Naive thymus-derived CD4-positive, alpha-beta T cell (primary cell): ENCODE results near the gene UMODL1. TPM values are rescaled to one million over a fixed set of nuclear protein-coding genes. Genes with fewer than 3 reads are reported as not detected.

ENCODE experiments used
- ATAC-seq: fragments of 150-1000 bp; cut with Tn5 transposase; 2 replicates; pipeline ENCODE4 v1.10.0; 2021; ENCODE audit warnings: mild to moderate bottlenecking, moderate library complexity
- CTCF ChIA-PET: fragments of 350-600 bp; sonication (Branson Sonifier 250); formaldehyde crosslinking; loops from one replicate; lab custom pipeline; 2021; ENCODE audit warnings: antibody characterized with exemption; lab: Charles Lee
- POLR2A ChIA-PET: fragments of 350-600 bp; sonication (Branson Sonifier 250); formaldehyde crosslinking; loops from one replicate; lab custom pipeline; 2021; ENCODE audit warnings: antibody characterized with exemption, inconsistent platforms; lab: Charles Lee
- DNase-seq, 9 donors: peaks; one replicate each; pipeline versions ENCODE4 v3.0.0 to v3.0.0-alpha.2; 2020 to 2022; ENCODE audit warnings: mixed read lengths in 1 of 9
- H3K27ac ChIP-seq: one replicate; pipeline ENCODE4 v1.7.0; 2013; ENCODE audit warnings: mild to moderate bottlenecking, low read depth, low read length, moderate library complexity
- H3K27me3 ChIP-seq, 2 donors: one replicate each; pipeline ENCODE4 v1.7.0; 2013; ENCODE audit warnings: low read length in 2 of 2, mild to moderate bottlenecking in 2 of 2, moderate library complexity in 2 of 2; ENCODE audit not compliant: control insufficient read depth in 2 of 2, insufficient read depth in 2 of 2
- H3K36me3 ChIP-seq, 3 experiments: 1 replicate in 2 of 3; 2 replicates in 1 of 3; pipeline ENCODE4 v1.7.0; 2013; ENCODE audit warnings: low read length in 3 of 3, mild to moderate bottlenecking in 3 of 3, moderate library complexity in 1 of 3; ENCODE audit not compliant: insufficient read depth in 3 of 3, control insufficient read depth in 2 of 3
- H3K4me1 ChIP-seq, 2 donors: one replicate each; pipeline ENCODE4 v1.7.0; 2013; ENCODE audit warnings: low read length in 2 of 2, mild to moderate bottlenecking in 2 of 2, moderate library complexity in 1 of 2; ENCODE audit not compliant: control insufficient read depth in 2 of 2, insufficient read depth in 2 of 2
- H3K4me3 ChIP-seq: 2 replicates; pipeline ENCODE4 v1.7.0; 2013; ENCODE audit warnings: mild to moderate bottlenecking, low read length
- H3K9me3 ChIP-seq, 3 experiments: 1 replicate in 2 of 3; 2 replicates in 1 of 3; pipeline ENCODE4 v1.7.0; 2013; ENCODE audit warnings: low read length in 3 of 3; ENCODE audit not compliant: control insufficient read depth in 2 of 3
- H3K27ac Mint-ChIP-seq, 9 donors: one replicate each; pipeline ENCODE4 v1.8.0; 2020 to 2022; ENCODE audit warnings: mixed read lengths in 9 of 9, mild to moderate bottlenecking in 8 of 9, moderate library complexity in 5 of 9, inconsistent platforms in 2 of 9
- H3K27me3 Mint-ChIP-seq, 5 donors: one replicate each; pipeline ENCODE4 v1.8.0; 2021 to 2022; ENCODE audit warnings: mixed read lengths in 5 of 5, mild to moderate bottlenecking in 1 of 5
- H3K36me3 Mint-ChIP-seq, 5 donors: one replicate each; pipeline ENCODE4 v1.8.0; 2020 to 2022; ENCODE audit warnings: mixed read lengths in 5 of 5, mild to moderate bottlenecking in 3 of 5, inconsistent platforms in 1 of 5
- H3K4me1 Mint-ChIP-seq, 7 donors: one replicate each; pipeline ENCODE4 v1.8.0; 2020 to 2022; ENCODE audit warnings: mixed read lengths in 7 of 7, mild to moderate bottlenecking in 3 of 7, inconsistent platforms in 1 of 7
- H3K4me3 Mint-ChIP-seq, 10 donors: one replicate each; pipeline ENCODE4 v1.8.0; 2020 to 2022; ENCODE audit warnings: mild to moderate bottlenecking in 10 of 10, mixed read lengths in 10 of 10, moderate library complexity in 6 of 10, inconsistent platforms in 2 of 10
- H3K9me3 Mint-ChIP-seq, 11 donors: one replicate each; pipeline ENCODE4 v1.8.0; 2020 to 2022; ENCODE audit warnings: mixed read lengths in 11 of 11, mild to moderate bottlenecking in 4 of 11, inconsistent platforms in 1 of 11, moderate library complexity in 1 of 11
- intact Hi-C, 2 donors: fragments of 100-400 bp; cut with micrococcal nuclease; formaldehyde crosslinking; loops; one replicate each; pipeline ENCODE4 v1.15.1; 2023
- polyA plus RNA-seq, 2 donors: library from polyadenylated mRNA; unstranded; fragments of 300-500 nt; fragmentation: Illumina TruSeq; gene quantifications; one replicate each; pipeline ENCODE4 v1.2.3, GENCODE V29; 2021
- total RNA-seq, 6 experiments: library from RNA in 5 of 6; stranded (reverse) in 5 of 6; gene quantifications; 1 replicate in 5 of 6; 2 replicates in 1 of 6; pipeline ENCODE4 v1.2.3 and lab custom pipeline; 2021 to 2026

Gene UMODL1
- total and polyA plus RNA-seq, 7 experiments from 2014 or later = 0.11 to 1.7 (median 0.66) TPM; not detected in 1

DNA sequence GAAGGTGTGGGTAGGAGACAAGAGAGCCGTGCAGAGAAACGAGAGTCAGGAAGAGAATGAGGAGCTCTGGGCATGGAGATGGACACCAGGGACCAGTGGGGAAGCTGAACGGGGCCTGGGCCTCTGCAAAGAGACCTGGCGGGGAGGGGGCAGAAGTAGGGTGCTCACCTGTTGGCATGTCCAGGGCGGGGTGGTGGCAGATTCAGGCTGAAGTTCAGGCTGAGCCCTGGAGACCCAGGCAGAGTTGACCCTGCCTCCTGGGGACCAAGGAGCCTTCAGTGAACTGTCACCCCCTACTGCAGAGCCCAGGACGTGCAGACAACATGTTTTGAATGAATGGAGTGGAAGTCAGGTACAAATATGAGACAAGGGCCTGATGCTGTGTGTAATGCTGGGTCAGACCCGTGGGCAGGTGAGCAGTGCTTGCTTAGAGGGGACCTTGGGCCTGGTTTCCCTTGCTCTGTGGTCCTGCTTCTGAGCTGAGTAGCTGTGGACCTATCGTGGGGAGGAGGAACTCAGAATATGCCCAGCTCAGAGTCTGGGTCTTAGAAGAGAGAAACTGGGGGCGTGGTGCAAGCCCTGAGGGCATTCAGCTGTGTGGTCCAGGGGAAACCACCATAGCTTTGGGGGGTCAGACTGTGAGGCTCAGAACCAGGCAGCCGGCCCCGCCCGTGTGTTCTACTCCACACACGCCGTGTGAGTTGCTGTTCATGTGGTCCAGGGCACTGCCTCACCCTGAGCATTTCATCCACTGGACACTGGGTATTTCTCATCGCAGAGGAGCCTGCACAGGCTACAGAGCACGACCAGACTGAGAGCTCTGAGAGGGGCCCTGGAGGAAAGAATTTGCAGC, 21.3 kb upstream of the UMODL1 start:
- peaks cover 3 to 19% (median 16%) of the 10 kb centered on the region in 7 donors for H3K4me1 Mint-ChIP-seq
- POLR2A ChIA-PET = interaction anchor here (1.0 kb wide), 1 partner anchor 13 kb away, joined by 5 read pairs; no protein-coding TSS in a partner anchor
- Histone ChIP-seq H3K27me3 (no peaks in the 10 kb centered on the region), H3K27ac (no peak overlapping the region), H3K36me3 (no peaks in the 10 kb centered on the region), H3K4me3 (no peak overlapping the region), H3K4me1 (peaks cover 0 to 4% of the 10 kb centered on the region in 2 donors), H3K9me3 (no peaks in the 10 kb centered on the region)
- DNase-seq (no peak), ATAC-seq (no peak)
- CTCF ChIA-PET = interaction anchor here (0.5 to 0.9 kb wide), 2 partner anchors 58 to 114 kb away, joined by 3 to 4 read pairs; no protein-coding TSS in a partner anchor
- H3K9me3 Mint-ChIP-seq = no peaks in the 10 kb centered on the region
- peak overlapping the region in 3 of 9 donors; percentile 11 to 81 (median 55) for H3K27ac Mint-ChIP-seq
- H3K4me3 Mint-ChIP-seq = no peak overlapping the region
- no peaks in the 10 kb centered on the region for H3K36me3 Mint-ChIP-seq
- intact Hi-C loops = no loop called here
- peaks cover 0 to 14% (median 0%) of the 10 kb centered on the region in 5 donors for H3K27me3 Mint-ChIP-seq

DNA sequence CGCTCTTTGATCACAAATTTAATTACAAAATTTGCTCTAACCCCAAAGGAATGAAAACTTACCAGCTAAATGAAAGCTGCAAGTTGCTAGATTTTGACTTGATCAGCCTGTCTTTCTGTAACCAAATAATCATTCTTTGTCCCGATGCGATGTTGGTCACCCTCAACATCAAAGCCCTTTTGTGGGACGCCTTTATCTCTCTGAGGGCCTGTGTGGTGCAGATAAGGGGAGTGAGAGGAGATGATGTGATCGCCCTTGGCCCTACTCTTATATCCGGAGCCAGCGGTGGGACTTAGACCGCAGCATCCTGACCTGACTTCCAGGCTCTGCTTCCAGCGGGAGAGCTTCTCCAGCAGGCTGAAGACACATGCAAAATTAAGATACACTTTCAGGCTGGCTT, 19.3 kb upstream of the UMODL1 start:
- intact Hi-C loops = no loop called here
- CTCF ChIA-PET = no interaction called here
- peaks cover 3 to 26% (median 20%) of the 10 kb centered on the region in 7 donors for H3K4me1 Mint-ChIP-seq
- peaks cover 0 to 4% of the 10 kb centered on the region in 2 donors for H3K4me1 ChIP-seq
- H3K4me3 ChIP-seq = no peak overlapping the region
- H3K9me3 ChIP-seq = no peaks in the 10 kb centered on the region
- peak overlapping the region in 4 of 9 donors; percentile 1 to 78 (median 53) for H3K27ac Mint-ChIP-seq
- no peaks in the 10 kb centered on the region for H3K36me3 Mint-ChIP-seq
- H3K4me3 Mint-ChIP-seq = no peak overlapping the region
- no peak for ATAC-seq
- H3K9me3 Mint-ChIP-seq = peaks cover 0 to under 1% (median 0%) of the 10 kb centered on the region in 11 donors
- H3K27me3 ChIP-seq = no peaks in the 10 kb centered on the region
- H3K36me3 ChIP-seq = no peaks in the 10 kb centered on the region
- POLR2A ChIA-PET = interaction anchor here (1.6 kb wide), 1 partner anchor 11 kb away, joined by 5 read pairs; no protein-coding TSS in a partner anchor
- no peak overlapping the region for H3K27ac ChIP-seq
- peaks cover 0 to 15% (median 0%) of the 10 kb centered on the region in 5 donors for H3K27me3 Mint-ChIP-seq
- DNase-seq = no peak

DNA sequence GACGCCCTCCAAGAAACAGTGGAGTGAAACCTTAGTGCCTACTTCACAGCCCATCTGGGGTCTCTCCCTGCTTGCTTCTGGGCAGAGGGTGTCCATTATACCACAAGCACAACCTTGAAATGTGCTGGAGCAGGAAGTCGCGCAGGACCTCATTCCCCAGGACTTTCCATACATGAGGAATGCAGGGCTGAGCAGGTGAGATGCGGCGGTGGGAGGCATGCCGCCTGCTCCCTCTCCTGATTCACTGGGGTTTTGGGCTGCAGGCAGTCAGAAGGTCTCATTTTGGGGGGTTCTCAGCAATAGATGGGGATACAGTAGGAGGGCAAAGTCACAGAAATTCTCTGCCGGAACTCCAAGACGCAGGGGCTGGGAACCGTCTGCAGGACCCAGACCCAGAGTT, 15.7 kb upstream of the UMODL1 start:
- H3K36me3 Mint-ChIP-seq = no peaks in the 10 kb centered on the region
- peaks cover 5 to 54% (median 37%) of the 10 kb centered on the region in 7 donors for H3K4me1 Mint-ChIP-seq
- H3K27me3 ChIP-seq = no peaks in the 10 kb centered on the region
- H3K4me3 ChIP-seq = no peak overlapping the region
- no peaks in the 10 kb centered on the region for H3K36me3 ChIP-seq
- DNase-seq (no peak), ATAC-seq (no peak)
- H3K27me3 Mint-ChIP-seq = peaks cover 0 to 26% (median 0%) of the 10 kb centered on the region in 5 donors
- POLR2A ChIA-PET = no interaction called here
- peak overlapping the region in 5 of 9 donors; percentile 12 to 58 (median 37) for H3K27ac Mint-ChIP-seq
- peaks cover 0 to 3% (median 0%) of the 10 kb centered on the region in 11 donors for H3K9me3 Mint-ChIP-seq
- intact Hi-C loops = no loop called here
- no peaks in the 10 kb centered on the region for H3K9me3 ChIP-seq
- no peak overlapping the region for H3K4me3 Mint-ChIP-seq
- H3K4me1 ChIP-seq = peaks cover 0 to 4% of the 10 kb centered on the region in 2 donors
- CTCF ChIA-PET = no interaction called here
- no peak overlapping the region for H3K27ac ChIP-seq

DNA sequence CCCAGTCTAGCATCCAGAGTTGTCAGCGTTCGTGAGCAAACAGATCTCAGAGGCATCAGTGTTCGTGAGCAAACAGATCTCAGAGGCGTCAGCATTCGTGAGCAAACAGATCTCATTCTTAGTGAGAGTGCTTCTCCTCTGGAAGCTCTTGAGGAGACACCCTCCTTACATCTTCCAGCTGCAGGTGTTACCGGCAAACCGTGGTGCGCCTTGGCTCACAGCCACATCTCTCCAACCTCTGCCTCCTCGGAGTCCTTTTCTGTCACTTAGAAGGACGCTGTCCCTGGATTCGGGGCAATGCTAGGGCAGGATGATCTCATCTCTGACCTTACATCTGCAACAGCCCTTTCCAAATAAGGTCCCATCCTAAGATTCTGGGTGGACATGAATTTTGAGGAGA, 14.6 kb upstream of the UMODL1 start:
- Histone ChIP-seq H3K4me3 (no peak overlapping the region), H3K9me3 (no peaks in the 10 kb centered on the region), H3K27ac (no peak overlapping the region), H3K27me3 (no peaks in the 10 kb centered on the region), H3K36me3 (no peaks in the 10 kb centered on the region), H3K4me1 (peaks cover 8 to 11% of the 10 kb centered on the region in 2 donors)
- ATAC-seq (no peak), DNase-seq (no peak)
- no peaks in the 10 kb centered on the region for H3K36me3 Mint-ChIP-seq
- intact Hi-C loops = no loop called here
- POLR2A ChIA-PET = no interaction called here
- peak overlapping the region in 7 of 9 donors; percentile 3 to 69 (median 45) for H3K27ac Mint-ChIP-seq
- peaks cover 13 to 61% (median 48%) of the 10 kb centered on the region in 7 donors for H3K4me1 Mint-ChIP-seq
- CTCF ChIA-PET = no interaction called here
- H3K27me3 Mint-ChIP-seq = peaks cover 0 to 26% (median 0%) of the 10 kb centered on the region in 5 donors
- H3K4me3 Mint-ChIP-seq = no peak overlapping the region
- peaks cover 0 to 3% (median 0%) of the 10 kb centered on the region in 11 donors for H3K9me3 Mint-ChIP-seq

DNA sequence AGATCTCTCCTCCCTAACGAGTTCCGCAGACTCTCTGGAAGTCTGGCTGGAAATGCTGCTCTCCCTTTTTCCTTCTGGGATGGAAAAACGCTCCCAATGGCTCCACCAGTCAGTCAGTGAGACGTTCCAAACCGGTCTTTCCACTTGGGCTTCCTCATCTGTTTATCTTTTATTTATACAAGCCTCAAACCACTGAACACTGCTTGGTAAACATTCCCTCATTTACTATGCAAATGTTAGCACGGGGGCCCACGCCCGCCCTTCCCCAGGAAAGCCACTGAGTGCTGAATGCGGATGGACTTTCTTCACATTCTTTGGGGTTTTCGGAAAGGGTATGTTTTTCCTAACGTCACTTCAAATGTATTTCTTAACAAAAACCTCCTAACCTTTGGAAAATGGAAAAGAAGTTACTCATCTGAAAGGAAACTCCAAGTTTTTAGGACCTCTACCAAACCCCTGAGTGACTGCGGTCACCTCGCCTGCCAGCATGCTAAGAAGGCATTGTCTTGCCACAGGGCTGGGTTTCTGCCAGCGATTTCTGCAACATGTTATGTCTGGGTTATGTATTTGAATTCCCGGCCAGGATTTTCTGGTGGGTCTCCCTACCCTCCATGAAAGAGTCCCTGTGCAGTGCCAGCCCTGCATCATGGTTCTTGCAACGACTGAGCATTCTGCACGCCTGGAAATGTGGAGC, 14.0 kb upstream of the UMODL1 start:
- intact Hi-C loops = no loop called here
- peaks cover 0 to 21% (median 0%) of the 10 kb centered on the region in 5 donors for H3K27me3 Mint-ChIP-seq
- DNase-seq (no peak), ATAC-seq (no peak)
- no peaks in the 10 kb centered on the region for H3K36me3 Mint-ChIP-seq
- H3K27ac ChIP-seq = no peak overlapping the region
- no peaks in the 10 kb centered on the region for H3K36me3 ChIP-seq
- no peaks in the 10 kb centered on the region for H3K9me3 ChIP-seq
- peak overlapping the region in 8 of 9 donors; percentile 14 to 83 (median 54) for H3K27ac Mint-ChIP-seq
- no peaks in the 10 kb centered on the region for H3K27me3 ChIP-seq
- ChIA-PET POLR2A (no interaction called here), CTCF (no interaction called here)
- H3K9me3 Mint-ChIP-seq = peaks cover 0 to 3% (median 0%) of the 10 kb centered on the region in 11 donors
- peaks cover 15 to 61% (median 48%) of the 10 kb centered on the region in 7 donors for H3K4me1 Mint-ChIP-seq
- peaks cover 15% of the 10 kb centered on the region in 2 donors for H3K4me1 ChIP-seq
- H3K4me3 Mint-ChIP-seq = no peak overlapping the region
- H3K4me3 ChIP-seq = no peak overlapping the region

DNA sequence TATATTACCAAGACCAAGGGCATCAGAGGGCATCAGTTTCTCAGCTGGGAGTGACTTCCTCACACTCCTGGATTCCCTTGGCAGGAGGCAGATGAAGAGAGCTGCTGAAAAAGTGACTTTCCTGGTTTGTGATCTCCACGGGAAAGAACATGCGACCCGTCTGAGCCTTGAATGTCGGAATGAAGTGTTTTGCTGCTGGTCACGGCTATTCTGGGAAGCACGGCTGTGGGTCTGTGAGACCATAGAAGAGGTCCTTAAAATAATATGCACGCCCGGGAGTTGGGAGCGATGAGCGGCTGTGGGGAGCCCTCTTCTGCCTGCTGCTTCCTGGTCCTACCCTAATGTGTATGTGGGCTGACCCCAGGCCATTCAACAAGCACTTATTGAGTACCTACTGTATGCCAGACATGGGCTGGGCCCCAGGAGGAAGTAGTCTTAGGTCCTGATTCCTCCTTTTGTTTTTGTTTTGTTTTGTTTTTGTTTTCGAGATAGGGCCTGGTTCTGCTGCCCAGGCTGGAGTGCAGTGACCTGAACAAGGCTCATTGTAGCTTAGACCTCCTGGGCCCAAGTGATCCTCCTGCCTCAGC, 13.2 kb upstream of the UMODL1 start:
- Mint-ChIP-seq H3K27ac (peak overlapping the region in 8 of 9 donors; percentile 54 to 95 (median 74)), H3K27me3 (peaks cover 0 to 16% (median 0%) of the 10 kb centered on the region in 5 donors), H3K4me3 (no peak overlapping the region), H3K9me3 (peaks cover 0 to 3% (median 0%) of the 10 kb centered on the region in 11 donors), H3K36me3 (no peaks in the 10 kb centered on the region), H3K4me1 (peaks cover 18 to 58% (median 46%) of the 10 kb centered on the region in 7 donors)
- no peaks in the 10 kb centered on the region for H3K36me3 ChIP-seq
- DNase-seq (no peak), ATAC-seq (no peak)
- no peaks in the 10 kb centered on the region for H3K9me3 ChIP-seq
- no peak overlapping the region for H3K27ac ChIP-seq
- intact Hi-C loops = no loop called here
- peaks cover 15 to 17% of the 10 kb centered on the region in 2 donors for H3K4me1 ChIP-seq
- CTCF ChIA-PET = interaction anchor here (0.6 kb wide), 1 partner anchor 389 kb away, joined by 3 read pairs; no protein-coding TSS in a partner anchor
- no peak overlapping the region for H3K4me3 ChIP-seq
- H3K27me3 ChIP-seq = no peaks in the 10 kb centered on the region
- POLR2A ChIA-PET = no interaction called here
